ENCODE results near the gene JAK1. TPM values are rescaled to one million over a fixed set of nuclear protein-coding genes. Genes with fewer than 3 reads are reported as not detected.

Gene JAK1
- total and polyA plus RNA-seq, 11 donors: 20.5 to 189 (median 94.8) TPM

- 0 to 1% (median 1%) methylated on average over 36 to 52 of the region's 52 CpGs for WGBS, 4 donors
- TF ChIP-seq POLR2A (IDR thresholded peaks at IDR 0.05) (no peak), CTCF (IDR thresholded peaks at IDR 0.05) (no peak)
- no peaks in the 10 kb centered on the region for H3K9me3 ChIP-seq
- H3K36me3 ChIP-seq: peaks cover 0 to 3% (median 0%) of the 10 kb centered on the region in 9 donors
- no peaks in the 10 kb centered on the region for H3K27me3 ChIP-seq
- H3K27ac ChIP-seq: peak overlapping the region; percentile 92 to 100 (median 96)
- peak; percentile 63 to 87 (median 73) for DNase-seq
- H3K4me3 ChIP-seq: peak overlapping the region; percentile 83 to 100 (median 96)
- ATAC-seq: peak in 3 of 4 donors; percentile 55 to 63 (median 59)
- peaks cover 0 to 54% (median 40%) of the 10 kb centered on the region in 12 donors for H3K4me1 ChIP-seq
- intact Hi-C loops (cut with DNase I): loop anchor here in 8 of 10 donors (2.0 to 10.0 kb wide), 12 partner anchors 37 to 102 kb away; no protein-coding TSS in a partner anchor
Measured at GRCh38 chr1:64965366-64966157, 787 bp downstream of the JAK1 start.

- Histone ChIP-seq H3K27ac (no peak overlapping the region), H3K4me1 (peaks cover 0 to 75% (median 56%) of the 10 kb centered on the region in 12 donors), H3K36me3 (peaks cover 0 to 3% (median 0%) of the 10 kb centered on the region in 9 donors), H3K9me3 (no peaks in the 10 kb centered on the region), H3K27me3 (no peaks in the 10 kb centered on the region), H3K4me3 (no peak overlapping the region)
- no peak for TF ChIP-seq POLR2A (IDR thresholded peaks at IDR 0.05)
- TF ChIP-seq CTCF (IDR thresholded peaks at IDR 0.05): no peak
- 85 to 97% (median 91%) methylated on average over 5 of the region's 5 CpGs for WGBS, 4 donors
- no peak for ATAC-seq
- intact Hi-C loops (cut with DNase I): loop anchor here in 5 of 10 donors (5.0 to 10.0 kb wide), 5 partner anchors 66 to 101 kb away; no protein-coding TSS in a partner anchor
- no peak for DNase-seq
Measured at GRCh38 chr1:64963466-64963865, 2.9 kb downstream of the JAK1 start.

- H3K27ac ChIP-seq: peak overlapping the region in 1 of 12 donors; percentile 24
Measured at GRCh38 chr1:64962441-64962840, 3.9 kb downstream of the JAK1 start.

More at GRCh38 chr1:64962441-64962840, 3.9 kb downstream of the JAK1 start:
- no peak for ATAC-seq
- no peaks in the 10 kb centered on the region for H3K9me3 ChIP-seq
- H3K4me3 ChIP-seq: no peak overlapping the region
- no peak for DNase-seq
- H3K4me1 ChIP-seq: peaks cover 0 to 85% (median 58%) of the 10 kb centered on the region in 12 donors
- H3K36me3 ChIP-seq: peaks cover 0 to 3% (median 0%) of the 10 kb centered on the region in 9 donors
- TF ChIP-seq POLR2A (IDR thresholded peaks at IDR 0.05) (no peak), CTCF (IDR thresholded peaks at IDR 0.05) (no peak)
- intact Hi-C loops (cut with DNase I): loop anchor here in 5 of 10 donors (5.0 to 10.0 kb wide), 5 partner anchors 65 to 102 kb away; no protein-coding TSS in a partner anchor
- WGBS, 4 donors: 53 to 65% (median 57%) methylated on average over 7 of the region's 7 CpGs
- H3K27me3 ChIP-seq: no peaks in the 10 kb centered on the region
